Stimulated activated CD8-positive, alpha-beta memory T cell treated with anti-CD3 and anti-CD28 coated beads, Interleukin-12 subunit alpha, Interleukin-12 subunit beta, amount 100 ng/mL, for 4 hours (primary cell): ENCODE results near the gene RIPOR3.
"Not testable (repeated sequence)": the region's sequence is repeated elsewhere in the genome, so short reads cannot be mapped to it uniquely, and the experiment has no call there.

ENCODE experiments used
- DNase-seq: peaks from one replicate; pipeline ENCODE4 v3.0.0-alpha.2; 2020; ENCODE audit warnings: low read depth

RIPOR3 gene

DNA sequence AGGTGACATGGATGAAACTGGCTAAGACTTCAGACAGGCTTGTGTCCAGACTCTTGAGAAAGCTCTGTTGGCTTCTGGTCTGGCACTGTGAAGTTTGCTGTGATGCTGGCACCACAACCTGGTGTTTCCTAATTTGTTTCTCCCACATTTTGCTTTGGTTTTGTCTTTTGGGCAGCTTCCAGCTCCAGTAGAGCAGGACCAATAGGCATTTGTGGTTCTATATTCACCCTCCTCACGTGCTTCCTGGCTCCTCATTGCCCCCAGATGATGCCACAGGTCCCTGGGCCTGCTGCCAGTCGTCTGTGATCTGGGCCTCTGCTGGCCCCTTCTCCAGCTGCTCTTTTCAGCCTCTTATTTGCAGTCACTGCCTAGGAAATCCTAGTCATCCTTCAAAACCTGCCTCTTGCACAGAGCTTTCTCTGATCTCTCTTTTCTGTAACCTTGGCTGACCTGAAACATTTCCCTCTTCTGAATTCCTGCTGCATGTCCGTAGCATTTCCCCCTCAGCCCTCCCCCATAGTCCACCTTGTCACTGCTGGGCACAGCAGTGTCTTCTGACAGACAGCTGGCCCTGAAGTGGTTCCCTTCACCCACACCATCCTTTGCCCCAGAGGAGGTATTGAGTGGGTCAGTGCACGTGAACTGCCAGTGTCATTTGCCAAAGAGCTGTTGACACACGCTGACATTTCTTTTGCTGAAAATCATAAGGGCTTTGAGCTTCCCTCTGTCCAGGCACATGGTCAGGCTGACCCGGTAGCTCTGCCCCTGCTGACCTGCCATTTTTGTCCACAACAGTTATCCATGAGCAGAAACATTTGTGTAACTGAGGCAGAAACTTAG is 118.2 kb downstream of the RIPOR3 start:
- no peak for DNase-seq

DNA sequence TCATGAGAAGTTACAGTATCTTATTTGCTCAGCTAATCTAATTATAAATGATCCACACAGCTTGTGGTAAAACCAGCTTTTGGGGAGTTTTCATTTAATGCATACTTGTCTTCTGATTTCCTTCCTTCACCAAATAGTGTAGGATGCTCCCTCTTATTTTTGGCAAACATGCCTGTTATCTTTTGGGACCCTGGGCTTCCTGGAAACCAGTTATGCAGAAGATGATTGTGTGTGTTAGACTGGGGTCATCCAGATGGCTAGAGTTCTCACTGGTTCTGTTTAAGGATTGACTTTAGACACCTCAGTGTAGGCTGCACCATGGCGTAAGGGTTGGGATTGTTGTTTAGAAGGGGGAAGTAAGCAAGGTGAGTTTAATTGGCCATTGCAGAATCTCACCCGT is 119.9 kb downstream of the RIPOR3 start:
- DNase-seq = no peak

DNA sequence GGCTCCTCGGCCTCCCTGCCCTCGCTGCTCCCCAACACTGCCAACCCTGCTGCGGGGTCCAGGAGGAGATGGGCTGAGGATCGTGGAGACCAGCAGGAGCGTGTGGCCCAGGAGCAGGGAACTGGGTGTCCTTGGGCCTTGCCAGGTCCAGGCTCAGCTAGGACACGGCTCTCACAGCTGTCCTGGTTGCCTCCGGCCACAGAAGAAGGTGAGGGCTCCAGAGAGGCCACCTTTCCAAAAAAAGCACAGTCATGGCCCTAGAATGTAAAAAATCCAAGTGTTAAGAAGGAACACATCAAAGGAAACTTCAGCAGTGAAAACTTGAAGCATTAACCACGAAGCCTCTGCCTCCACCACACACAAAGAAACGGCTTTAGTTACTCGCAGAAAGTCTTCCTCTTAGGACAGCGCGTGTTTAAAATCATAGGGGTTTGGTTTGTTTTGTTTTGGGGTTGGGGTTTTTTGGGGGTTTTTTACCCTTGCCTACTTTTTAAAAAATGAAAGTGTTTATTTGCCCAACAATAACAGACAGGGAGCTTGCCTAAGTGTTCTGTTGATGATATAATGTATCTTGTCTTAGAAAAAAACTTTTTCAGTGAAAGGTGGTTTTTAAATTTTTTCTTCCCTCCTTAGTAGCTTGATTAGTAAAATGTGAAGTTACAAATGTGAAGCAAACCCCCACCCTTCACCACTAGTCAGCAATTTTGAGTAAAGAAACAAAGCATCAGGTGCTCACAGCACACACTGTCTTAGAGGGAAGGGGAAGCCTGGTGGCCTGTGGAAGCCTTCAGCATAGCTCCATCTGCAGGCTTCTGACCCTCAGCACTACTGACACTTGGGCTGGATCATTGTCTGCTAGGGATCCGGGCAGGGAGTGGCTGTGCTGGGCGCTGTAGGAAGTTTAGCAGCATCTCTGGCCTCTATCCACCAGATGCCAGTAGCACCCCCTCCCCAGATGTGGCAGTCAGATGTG is 121.2 kb downstream of the RIPOR3 start:
- no peak for DNase-seq

DNA sequence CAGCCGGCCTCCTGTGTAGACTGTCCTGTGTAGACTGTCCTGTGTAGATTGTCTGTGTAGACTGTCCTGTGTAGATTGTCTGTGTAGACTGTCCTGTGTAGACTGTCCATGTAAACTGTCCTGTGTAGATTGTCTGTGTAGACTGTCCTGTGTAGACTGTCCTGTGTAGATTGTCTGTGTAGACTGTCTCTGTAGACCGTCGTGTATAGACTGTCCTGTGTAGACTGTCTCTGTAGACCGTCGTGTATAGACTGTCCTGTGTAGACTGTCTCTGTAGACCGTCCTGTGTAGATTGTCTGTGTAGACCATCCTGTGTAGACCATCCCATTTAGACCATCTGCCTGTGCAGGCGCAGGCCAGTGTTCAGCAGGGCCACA is 121.9 kb downstream of the RIPOR3 start:
- DNase-seq = not testable (repeated sequence)

DNA sequence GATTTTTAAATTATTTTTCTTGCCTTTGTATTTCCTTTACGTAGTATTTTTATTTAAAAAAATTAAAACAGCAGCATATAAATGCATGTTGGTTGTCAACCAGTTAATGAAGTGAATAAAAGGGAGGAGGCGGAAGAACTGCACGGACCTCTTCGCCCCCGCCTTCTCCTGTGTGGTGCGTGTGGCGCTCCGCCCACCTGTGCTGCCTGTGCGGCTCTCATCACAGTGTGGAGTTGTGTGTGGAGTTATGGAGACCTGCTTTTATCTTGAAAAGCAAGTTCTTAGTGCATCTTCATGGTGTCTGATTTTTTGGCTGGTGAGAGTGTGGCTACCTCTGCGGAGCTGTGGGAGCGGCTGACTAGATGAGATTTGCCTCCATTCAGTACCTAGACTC is 122.8 kb downstream of the RIPOR3 start:
- DNase-seq = no peak

DNA sequence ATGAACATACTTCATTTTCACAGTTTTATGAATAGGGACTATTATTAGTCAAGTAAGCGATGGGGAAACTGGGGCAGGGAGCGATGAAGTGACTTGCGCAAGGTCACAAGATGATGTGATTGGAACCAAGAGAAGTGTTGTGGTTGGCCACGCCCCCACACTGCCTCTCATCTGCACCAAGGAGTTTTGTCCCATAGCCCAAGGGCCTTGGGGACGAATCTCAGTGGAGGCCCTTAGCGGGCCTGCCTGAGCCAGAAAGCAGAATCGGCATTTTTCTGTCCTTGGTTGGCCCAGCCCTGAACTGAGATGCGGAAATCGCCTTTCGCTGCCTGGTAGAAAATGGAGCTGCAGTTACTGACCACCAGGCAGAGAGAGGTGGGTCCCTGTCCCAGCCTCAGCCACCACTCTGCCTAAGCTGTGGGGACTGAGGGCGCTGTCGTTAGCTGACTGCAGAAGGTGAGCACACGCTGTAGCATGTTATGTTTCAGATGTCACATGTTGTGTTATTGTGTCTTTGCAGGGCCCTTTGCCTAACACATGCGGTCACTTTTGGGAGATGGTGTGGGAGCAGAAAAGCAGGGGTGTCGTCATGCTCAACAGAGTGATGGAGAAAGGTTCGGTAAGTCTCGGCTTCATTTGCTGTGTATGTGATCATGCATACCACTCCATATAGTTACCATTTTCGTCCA is 123.3 kb downstream of the RIPOR3 start:
- DNase-seq = no peak

DNA sequence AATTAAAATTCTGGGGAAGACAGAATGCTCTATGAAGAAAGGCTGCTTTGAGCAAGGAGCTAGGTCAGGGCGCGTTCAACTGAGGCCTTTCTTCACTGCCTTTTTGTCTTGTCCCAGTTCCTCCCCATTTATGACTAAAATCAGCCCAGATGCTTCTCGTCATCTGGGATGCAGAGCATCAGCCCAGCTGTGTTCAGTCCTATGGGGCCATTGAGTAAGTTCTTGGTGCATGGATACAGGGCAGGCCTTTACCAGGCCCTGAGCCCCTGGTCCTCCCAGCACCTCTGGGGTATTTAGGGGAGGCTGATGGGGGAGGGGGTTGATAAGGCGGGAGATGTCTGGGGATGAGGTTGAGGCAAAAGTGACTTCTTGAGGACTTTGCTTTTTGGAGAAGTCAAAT is 125.5 kb downstream of the RIPOR3 start:
- DNase-seq = no peak

DNA sequence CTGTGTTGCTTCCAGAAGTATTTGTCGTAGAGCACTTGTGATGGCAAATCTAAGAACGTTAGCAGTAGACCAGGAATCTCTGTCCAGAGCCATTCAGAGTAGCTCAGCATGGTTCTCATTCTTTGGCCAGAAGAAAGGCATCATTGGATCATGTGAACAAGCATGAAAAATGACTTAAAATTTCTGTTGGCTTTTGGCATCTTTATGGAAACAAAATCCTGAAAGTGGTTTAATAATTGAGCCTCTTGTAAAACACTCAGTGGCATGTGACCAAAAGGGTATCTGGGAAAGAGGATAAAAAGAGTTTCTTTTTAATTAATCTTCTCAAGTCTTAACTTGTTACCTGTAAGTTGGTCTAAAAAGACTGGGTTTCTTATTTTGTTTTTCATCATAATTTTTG is 126.0 kb downstream of the RIPOR3 start:
- DNase-seq = no peak

DNA sequence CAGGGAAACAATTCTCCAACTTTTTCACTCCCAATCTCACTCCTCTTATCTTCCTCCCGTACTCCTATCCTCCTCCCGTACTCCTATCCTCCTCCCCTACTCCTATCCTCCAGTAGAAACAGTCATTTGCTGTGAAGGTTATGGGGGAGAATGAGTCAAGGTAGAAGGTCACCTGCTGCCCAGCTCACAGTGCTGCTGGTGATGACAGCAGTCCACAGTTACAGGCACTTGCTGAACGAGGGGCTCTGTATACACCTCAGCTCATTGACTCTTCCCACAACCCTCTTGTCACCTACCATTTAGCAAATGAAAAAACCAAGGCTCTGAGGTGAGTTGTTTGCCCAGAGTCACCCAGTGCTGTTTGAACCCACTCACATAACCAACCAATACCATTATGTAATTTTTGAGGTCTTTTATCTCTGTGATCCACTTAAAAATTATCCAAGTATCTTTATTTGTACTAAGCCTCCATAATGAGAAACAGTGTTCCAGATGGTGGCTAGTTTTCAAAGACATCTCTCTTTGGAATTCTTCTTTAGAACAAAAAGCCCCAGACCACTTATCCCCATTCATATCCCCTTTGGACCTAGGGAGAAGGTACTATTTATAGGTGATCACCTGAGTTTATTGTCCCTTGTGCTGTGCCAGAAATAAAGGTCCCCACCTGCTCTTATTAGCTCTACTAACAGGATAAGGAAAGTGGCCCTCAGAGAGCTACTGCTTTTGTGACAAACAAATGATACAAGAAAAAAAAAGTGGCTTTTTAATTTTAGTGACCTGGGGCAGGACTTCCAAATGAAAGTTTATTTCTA is 128.0 kb downstream of the RIPOR3 start:
- DNase-seq = no peak

DNA sequence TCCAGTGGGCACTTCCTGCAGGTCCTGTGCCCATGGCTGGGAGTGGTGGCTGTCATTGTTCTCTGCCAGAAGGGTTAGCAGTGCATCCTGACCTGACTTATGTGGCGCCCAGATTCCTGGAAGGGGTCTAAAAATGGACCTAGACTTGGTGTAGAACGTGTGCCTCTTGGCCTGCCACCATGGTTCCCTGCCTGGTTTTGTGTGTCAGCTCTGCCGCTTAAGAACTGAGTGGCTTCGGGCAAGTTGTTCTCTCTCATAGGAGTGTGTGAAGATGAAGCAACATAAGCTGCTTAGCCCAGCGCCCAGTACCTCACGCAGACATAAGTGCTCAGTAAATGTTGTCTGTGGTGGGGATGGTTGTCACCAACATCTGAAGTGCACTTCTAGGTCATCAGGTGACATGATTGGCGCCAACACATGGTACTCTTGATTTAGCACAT is 129.1 kb downstream of the RIPOR3 start:
- DNase-seq = no peak

DNA sequence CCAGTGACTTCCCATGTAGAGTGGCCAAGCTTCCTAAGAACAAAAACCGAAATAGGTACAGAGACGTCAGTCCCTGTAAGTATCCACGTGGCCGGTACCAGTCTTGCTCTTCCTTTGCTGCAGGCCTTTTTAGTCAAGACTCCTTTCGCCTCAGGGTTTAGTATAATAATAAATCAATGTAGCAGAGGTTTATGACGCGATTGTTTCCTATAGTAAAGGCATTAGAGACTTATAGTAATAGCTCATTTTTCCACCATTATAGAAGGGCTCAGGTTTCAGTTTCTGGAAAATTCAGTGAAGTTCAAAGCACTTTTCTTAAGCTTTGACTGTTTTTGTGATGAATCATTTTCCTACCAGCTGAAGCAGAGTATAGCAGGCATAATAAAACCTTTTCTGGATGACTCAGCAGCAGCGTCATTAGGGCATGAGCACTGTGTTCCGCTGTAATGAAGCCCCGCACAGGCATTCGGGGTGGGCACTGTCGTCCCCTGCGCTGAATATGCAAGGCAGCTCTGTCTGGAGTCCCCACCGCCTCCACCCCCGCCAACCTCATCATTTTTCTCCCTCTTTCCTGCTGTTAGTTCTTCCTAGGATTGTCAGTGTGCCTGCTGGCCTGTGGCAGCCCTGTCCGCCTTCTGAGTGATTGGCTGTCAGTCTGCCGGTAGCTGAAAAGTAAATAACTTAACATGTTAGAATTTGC is 129.8 kb downstream of the RIPOR3 start:
- peak; percentile 23 for DNase-seq

DNA sequence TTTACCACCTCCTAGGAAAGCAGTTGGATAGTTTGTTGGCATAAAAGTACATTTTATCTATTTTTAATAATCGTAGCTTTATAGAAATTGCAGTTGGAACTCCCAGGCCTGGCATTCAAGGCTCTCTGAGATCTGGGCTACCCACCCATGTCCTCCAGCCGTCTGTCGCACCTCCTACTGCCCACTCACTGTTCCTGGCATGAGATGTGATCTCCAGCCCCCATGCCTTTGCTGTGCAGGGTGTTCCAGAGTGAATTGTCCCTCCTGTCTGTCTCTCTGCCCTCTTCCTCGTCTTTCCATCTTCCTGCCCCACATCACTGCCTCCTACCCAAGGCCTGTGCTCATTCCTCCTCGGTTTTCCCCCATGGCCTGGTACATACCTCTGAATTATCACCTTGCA is 130.5 kb downstream of the RIPOR3 start:
- no peak for DNase-seq

DNA sequence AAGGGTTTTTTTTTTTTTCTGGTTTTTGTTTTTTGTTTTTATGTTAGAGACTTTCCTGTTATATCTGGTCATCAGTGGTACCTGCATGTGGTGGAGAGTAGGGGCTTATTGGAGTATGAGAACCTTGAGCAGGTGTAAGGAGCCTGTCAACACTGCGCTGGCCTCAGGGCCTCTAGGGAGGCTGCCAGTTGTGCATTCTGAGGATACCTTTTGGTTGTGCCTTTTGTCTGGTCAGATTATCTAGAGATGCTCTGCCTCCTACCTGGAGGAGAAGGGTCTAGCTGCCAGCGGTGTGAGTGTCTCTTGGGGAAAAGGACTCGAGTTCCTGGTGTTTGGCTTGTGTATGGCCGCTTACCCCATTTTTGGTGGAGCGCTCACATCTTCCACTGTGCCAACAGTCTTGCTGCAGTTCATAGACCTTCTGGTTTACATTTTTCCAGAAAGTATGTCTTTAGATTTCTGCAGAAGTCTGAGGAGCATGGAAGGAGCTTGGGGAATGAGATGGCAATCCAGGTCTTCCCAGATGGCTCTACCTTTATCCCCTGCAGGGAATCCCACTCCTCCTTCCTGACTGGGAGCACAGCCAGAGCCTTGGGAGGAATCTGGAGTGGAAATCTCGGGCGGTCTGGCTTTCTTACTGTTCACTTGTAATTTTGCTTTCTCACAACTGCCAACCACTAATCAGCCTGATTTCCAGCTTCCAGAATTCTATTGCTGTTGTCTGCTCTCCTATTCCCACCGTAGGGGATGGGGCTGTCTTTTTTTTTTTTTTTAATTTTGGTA is 131.3 kb downstream of the RIPOR3 start:
- DNase-seq = no peak

DNA sequence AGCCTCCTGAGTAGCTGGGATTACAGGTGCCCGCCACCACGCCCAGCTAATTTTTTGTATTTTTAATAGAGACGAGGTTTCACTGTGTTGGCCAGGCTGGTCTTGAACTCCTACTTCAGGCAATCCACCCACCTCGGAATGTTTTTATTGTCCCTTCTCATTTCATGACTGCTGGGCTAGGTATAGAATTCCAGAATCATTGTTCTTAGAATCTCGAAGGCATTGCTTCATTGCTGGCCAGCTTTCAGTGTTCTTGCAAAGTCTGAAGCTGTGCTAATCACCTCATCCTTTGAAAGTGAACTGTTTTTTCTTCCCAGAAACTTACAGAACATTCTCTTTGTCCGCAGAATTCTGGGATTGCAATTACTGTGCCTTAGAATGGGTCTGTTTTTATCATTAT is 132.2 kb downstream of the RIPOR3 start:
- DNase-seq = no peak

DNA sequence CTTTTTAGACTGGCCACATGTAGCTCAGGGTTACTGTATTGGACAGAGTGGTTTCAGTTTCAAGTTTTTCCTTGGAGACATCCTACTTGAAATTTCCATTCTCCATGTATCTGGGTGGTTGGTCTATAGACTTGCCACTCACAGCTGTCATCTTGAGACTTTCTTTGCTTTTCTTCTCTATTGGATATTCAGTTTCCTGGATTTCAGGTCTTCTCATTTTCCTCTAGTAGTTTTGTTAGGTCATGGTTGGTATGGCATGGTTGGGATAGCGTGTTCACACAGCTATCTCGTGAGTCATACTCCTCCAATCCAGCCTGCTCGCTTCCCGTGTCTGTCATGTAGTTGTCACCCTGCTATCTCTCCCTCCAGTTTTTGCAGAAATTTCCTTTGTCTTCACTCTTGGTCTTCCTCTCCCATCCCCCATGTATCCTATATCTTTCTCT is 132.8 kb downstream of the RIPOR3 start:
- DNase-seq = no peak

DNA sequence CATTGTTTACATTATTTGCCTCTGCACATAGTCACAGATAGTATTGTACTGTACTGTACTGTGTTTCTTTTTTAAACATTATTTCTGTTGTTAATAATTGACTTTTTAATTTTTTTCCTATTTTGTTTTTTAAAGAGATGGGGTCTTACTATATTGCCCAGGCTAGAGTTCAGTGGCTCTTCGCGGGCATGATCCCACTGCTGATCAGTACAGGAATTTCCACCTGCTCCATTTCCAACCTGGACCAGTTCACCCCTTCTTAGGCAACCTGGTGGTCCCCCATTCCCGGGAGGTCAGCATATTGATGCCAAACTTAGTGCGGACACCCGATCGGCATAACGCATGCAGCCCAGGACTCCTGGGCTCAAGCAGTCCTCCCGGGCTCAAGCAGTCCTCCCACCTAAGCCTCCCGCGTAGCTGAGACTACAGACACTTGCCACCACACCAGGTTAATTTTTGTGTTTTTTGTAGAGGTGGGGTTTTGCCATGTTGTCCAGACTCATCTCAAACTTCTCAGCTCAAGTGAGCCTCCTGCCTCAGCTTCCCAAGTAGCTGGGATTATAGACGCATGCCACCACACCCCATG is 133.7 kb downstream of the RIPOR3 start:
- no peak for DNase-seq

DNA sequence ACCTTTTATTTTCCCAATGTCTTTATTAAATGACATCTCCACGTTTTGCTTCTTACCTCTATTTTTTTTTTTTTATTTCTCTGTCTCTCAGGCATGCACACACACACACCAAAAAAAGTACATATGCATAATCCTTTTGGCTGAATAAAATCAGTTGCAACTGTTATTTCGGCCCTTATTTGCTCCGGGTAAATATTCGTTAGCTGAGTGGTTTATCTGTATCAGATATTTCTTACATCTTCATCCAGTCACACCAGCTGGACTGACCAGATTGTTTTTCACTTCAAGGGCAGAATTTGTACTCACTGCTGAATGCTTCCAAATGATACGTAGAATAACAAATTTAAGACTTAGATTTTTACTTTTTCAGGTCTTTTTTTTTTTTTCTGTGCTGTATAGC is 135.7 kb downstream of the RIPOR3 start:
- no peak for DNase-seq

DNA sequence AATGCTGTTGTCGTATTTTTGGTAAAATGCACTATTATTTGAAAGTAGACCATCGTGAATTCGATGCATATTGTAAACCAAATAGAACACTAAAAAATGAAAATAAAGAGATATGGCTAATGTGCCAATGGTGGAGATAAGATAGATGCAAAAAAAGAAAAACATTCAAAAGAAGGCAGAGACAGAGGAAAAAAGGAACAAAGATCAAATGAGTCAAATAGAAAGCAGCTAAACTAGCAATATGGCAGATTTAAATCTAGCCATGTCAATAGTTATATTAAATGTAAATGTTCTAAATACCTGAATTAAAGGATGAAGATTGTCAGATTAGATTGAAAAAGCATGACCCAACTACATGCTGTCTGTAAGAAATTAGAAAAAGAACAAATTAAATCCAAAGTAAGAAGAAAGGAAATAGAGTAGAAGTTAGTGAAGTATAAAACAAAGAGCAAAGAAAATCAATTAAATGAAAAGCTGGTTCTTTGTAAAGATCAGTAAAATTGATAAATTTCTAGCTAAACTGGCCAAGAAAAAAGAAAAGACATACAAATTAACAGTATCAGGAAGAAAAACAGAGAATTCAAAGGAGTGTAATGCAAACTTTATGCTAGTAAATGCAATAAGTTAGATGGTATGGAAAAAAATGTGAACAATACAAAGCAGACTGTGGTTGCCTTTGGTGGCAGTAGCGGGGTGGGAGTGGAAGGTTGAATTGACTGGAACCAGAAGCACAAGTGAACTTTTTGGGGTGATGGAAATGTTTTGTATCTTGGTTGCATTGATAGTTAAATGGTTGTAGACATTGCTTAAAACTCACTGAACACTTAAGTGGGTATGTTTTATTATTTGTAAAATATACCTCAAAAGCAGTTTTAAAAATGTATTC is 136.4 kb downstream of the RIPOR3 start:
- no peak for DNase-seq

DNA sequence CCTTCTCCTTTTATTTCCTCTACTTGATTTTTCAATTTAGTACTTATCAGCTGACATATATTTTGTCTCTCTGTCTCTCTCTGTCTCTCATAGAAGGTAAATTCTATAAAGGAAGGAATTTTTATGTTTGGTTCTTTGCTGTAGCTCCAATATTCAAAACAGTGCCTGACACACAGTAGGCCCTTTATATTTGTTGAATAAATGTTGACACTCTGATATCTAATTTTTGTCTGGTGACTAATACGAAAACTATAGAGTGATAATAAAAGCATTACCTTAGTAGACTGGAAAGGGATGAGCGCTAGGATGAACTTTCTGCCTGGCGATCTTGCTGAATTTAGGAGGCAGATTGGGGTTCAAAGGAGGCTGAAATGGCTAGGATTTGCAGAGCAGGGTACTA is 138.4 kb downstream of the RIPOR3 start:
- no peak for DNase-seq
